H1 (cell line): ENCODE data around the gene HMOX2. TPM values are rescaled to one million over a fixed set of nuclear protein-coding genes. Genes with fewer than 3 reads are reported as not detected.

ENCODE experiments used
- CTCF ChIA-PET: fragments of 300-600 bp; sonication (Branson Sonifier 250); formaldehyde crosslinking; loops from one replicate; lab custom pipeline; 2021; ENCODE audit not compliant: partially characterized antibody; lab: Charles Lee
- POLR2A ChIA-PET: fragments of 300-600 bp; sonication (Branson Sonifier 250); formaldehyde crosslinking; loops from one replicate; lab custom pipeline; 2021; ENCODE audit warnings: inconsistent platforms; ENCODE audit not compliant: partially characterized antibody; lab: Charles Lee
- DNase-seq, 2 experiments: peaks; one replicate each; pipeline versions ENCODE4 v3.0.0 to v3.0.0-alpha.2; 2010 to 2022; ENCODE audit warnings: low spot score in 2 of 2, low read depth in 1 of 2, mixed read lengths in 1 of 2
- FAIRE-seq: peaks from 2 replicates; lab custom pipeline; 2011; peaks lifted over from hg19 to GRCh38; lab: Jason Lieb, UNC
- H2AFZ ChIP-seq: 2 replicates; pipeline ENCODE4 v1.8.1; 2012; ENCODE audit warnings: low read length, inconsistent platforms
- H2AK5ac ChIP-seq: 2 replicates; pipeline ENCODE4 v1.6.1; 2013; ENCODE audit warnings: low read depth, low read length
- H2BK120ac ChIP-seq: replicated peaks from 2 replicates; pipeline ENCODE3; 2013; ENCODE audit warnings: low read depth, low read length, inconsistent platforms
- H2BK12ac ChIP-seq: 2 replicates; pipeline ENCODE4 v1.6.1; 2013; ENCODE audit warnings: low read depth, low read length
- H2BK15ac ChIP-seq: 2 replicates; pipeline ENCODE4 v1.6.1; 2013; ENCODE audit warnings: low read length
- H2BK20ac ChIP-seq: 2 replicates; pipeline ENCODE4 v1.6.1; 2013; ENCODE audit warnings: low read length
- H2BK5ac ChIP-seq: 2 replicates; pipeline ENCODE4 v1.6.1; 2013; ENCODE audit warnings: low read depth, low read length
- H3K14ac ChIP-seq: 2 replicates; pipeline ENCODE4 v1.6.1; 2013; ENCODE audit warnings: inconsistent platforms; ENCODE audit not compliant: insufficient read length
- H3K18ac ChIP-seq: 2 replicates; pipeline ENCODE4 v1.6.1; 2013; ENCODE audit warnings: low read length; ENCODE audit errors: extremely low read depth
- H3K23ac ChIP-seq: 2 replicates; pipeline ENCODE4 v1.6.1; 2013; ENCODE audit warnings: inconsistent platforms; ENCODE audit not compliant: insufficient read length
- H3K23me2 ChIP-seq: 2 replicates; pipeline ENCODE4 v1.6.1; 2013; ENCODE audit warnings: low read depth, low read length
- H3K27ac ChIP-seq: 2 replicates; pipeline ENCODE4 v1.6.1; 2011; ENCODE audit warnings: low read depth, low read length, inconsistent platforms
- H3K27me3 ChIP-seq, 4 experiments: replicated peaks in 1 of 4; 1 replicate in 1 of 4; 2 replicates in 3 of 4; pipeline versions ENCODE4 v1.6.1 to v1.8.1; 2011 to 2013; ENCODE audit warnings: low read length in 3 of 4, mild to moderate bottlenecking in 3 of 4, inconsistent platforms in 2 of 4, mixed read lengths in 2 of 4, moderate library complexity in 1 of 4; ENCODE audit not compliant: control insufficient read depth in 3 of 4, insufficient read depth in 3 of 4; ENCODE audit errors: extremely low read depth in 1 of 4
- H3K36me3 ChIP-seq, 4 experiments: 2 replicates each; pipeline versions ENCODE4 v1.6.1 to v1.8.1; 2011 to 2013; ENCODE audit warnings: mild to moderate bottlenecking in 4 of 4, low read length in 3 of 4, moderate library complexity in 2 of 4, control low read depth in 1 of 4, inconsistent platforms in 1 of 4; ENCODE audit not compliant: insufficient read depth in 4 of 4, control insufficient read depth in 2 of 4
- H3K4ac ChIP-seq: replicated peaks from 2 replicates; pipeline ENCODE3; 2013; ENCODE audit warnings: low read length, low read depth, mixed read lengths, inconsistent platforms; ENCODE audit not compliant: insufficient read length
- H3K4me1 ChIP-seq, 4 experiments: replicated peaks in 1 of 4; 1 replicate in 1 of 4; 2 replicates in 3 of 4; pipeline versions ENCODE4 v1.6.1 to v1.8.1; 2011 to 2013; ENCODE audit warnings: low read length in 3 of 4, inconsistent platforms in 2 of 4, mixed read lengths in 1 of 4; ENCODE audit not compliant: insufficient read depth in 4 of 4, control insufficient read depth in 3 of 4
- H3K4me2 ChIP-seq, 2 experiments: 2 replicates each; pipeline versions ENCODE4 v1.6.1 to v1.8.1; 2011 to 2013; ENCODE audit warnings: low read depth in 2 of 2, low read length in 2 of 2, control low read depth in 1 of 2, inconsistent platforms in 1 of 2, mild to moderate bottlenecking in 1 of 2; ENCODE audit not compliant: insufficient read depth in 1 of 2
- H3K4me3 ChIP-seq, 4 experiments: fragments of 200-600, 300-600 bp in 1 of 4; sonication (generic), shearing (Covaris generic), sonication (Bioruptor Twin) in 1 of 4; 2 replicates each; pipeline versions ENCODE4 v1.5.1 to v1.8.1; 2011 to 2016; ENCODE audit warnings: low read length in 4 of 4, low read depth in 3 of 4, control low read depth in 2 of 4, inconsistent platforms in 2 of 4, mild to moderate bottlenecking in 2 of 4, mixed read lengths in 1 of 4, moderate library complexity in 1 of 4; ENCODE audit not compliant: insufficient read depth in 2 of 4; ENCODE audit errors: extremely low read depth in 1 of 4
- H3K56ac ChIP-seq: replicated peaks from 2 replicates; pipeline ENCODE3; 2013; ENCODE audit warnings: low read depth, mild to moderate bottlenecking, mixed read lengths, low read length, inconsistent platforms; ENCODE audit not compliant: insufficient read length
- H3K79me1 ChIP-seq: 2 replicates; pipeline ENCODE4 v1.6.1; 2013; ENCODE audit warnings: low read depth, low read length, control low read depth
- H3K79me2 ChIP-seq, 2 experiments: 2 replicates each; pipeline versions ENCODE4 v1.6.1 to v1.8.1; 2012 to 2013; ENCODE audit warnings: low read length in 2 of 2, mild to moderate bottlenecking in 2 of 2, inconsistent platforms in 1 of 2; ENCODE audit not compliant: insufficient read depth in 2 of 2, control insufficient read depth in 1 of 2
- H3K9ac ChIP-seq, 4 experiments: replicated peaks in 1 of 4; 1 replicate in 1 of 4; 2 replicates in 3 of 4; pipeline versions ENCODE4 v1.6.1 to v1.8.1; 2011 to 2013; ENCODE audit warnings: low read depth in 3 of 4, low read length in 3 of 4, control low read depth in 2 of 4, mild to moderate bottlenecking in 2 of 4, moderate library complexity in 2 of 4, inconsistent platforms in 1 of 4; ENCODE audit errors: extremely low read depth in 1 of 4
- H3K9me3 ChIP-seq, 2 experiments: 2 replicates each; pipeline versions ENCODE4 v1.6.1 to v1.8.1; 2012 to 2013; ENCODE audit warnings: mild to moderate bottlenecking in 2 of 2, moderate library complexity in 2 of 2, control low read depth in 1 of 2, inconsistent platforms in 1 of 2, low read depth in 1 of 2, low read length in 1 of 2, mixed read lengths in 1 of 2; ENCODE audit not compliant: insufficient read depth in 2 of 2
- H4K20me1 ChIP-seq, 2 experiments: replicated peaks in 1 of 2; 2 replicates each; pipeline versions ENCODE3 to v1.8.1; 2011 to 2013; ENCODE audit warnings: inconsistent platforms in 2 of 2, low read length in 2 of 2, mild to moderate bottlenecking in 1 of 2; ENCODE audit not compliant: insufficient read depth in 2 of 2, control insufficient read depth in 1 of 2
- H4K5ac ChIP-seq: 2 replicates; pipeline ENCODE4 v1.6.1; 2013; ENCODE audit warnings: low read length, low read depth, mixed read lengths, inconsistent platforms; ENCODE audit not compliant: insufficient read length
- H4K8ac ChIP-seq: 2 replicates; pipeline ENCODE4 v1.8.0; 2013; ENCODE audit warnings: mild to moderate bottlenecking, moderate library complexity, low read length, inconsistent platforms; ENCODE audit not compliant: insufficient read depth; ENCODE audit errors: extremely low read depth
- H4K91ac ChIP-seq: replicated peaks from 2 replicates; pipeline ENCODE3; 2013; ENCODE audit warnings: low read length, mixed read lengths, inconsistent platforms; ENCODE audit not compliant: insufficient read length
- BRCA1 ChIP-seq: IDR thresholded peaks from 2 replicates; pipeline ENCODE4 v1.6.1; 2012; ENCODE audit warnings: low read depth, low read length, improper control_type of control experiment
- CHD2 ChIP-seq: IDR thresholded peaks from 2 replicates; pipeline ENCODE4 v1.6.1; 2012; ENCODE audit warnings: low read length, improper control_type of control experiment
- EGR1 ChIP-seq: IDR thresholded peaks from 2 replicates; pipeline ENCODE4 v1.6.1; 2011; ENCODE audit warnings: low read depth, low read length, borderline replicate concordance
- GTF2F1 ChIP-seq: IDR thresholded peaks from 2 replicates; pipeline ENCODE4 v1.6.1; 2012; ENCODE audit warnings: low read depth, low read length, improper control_type of control experiment, borderline replicate concordance
- POLR2AphosphoS5 ChIP-seq: IDR thresholded peaks from 2 replicates; pipeline ENCODE4 v1.6.1; 2011; ENCODE audit warnings: low read depth, low read length
- RFX5 ChIP-seq: IDR thresholded peaks from 2 replicates; pipeline ENCODE4 v1.6.1; 2011; ENCODE audit warnings: low read depth, low read length, improper control_type of control experiment, borderline replicate concordance
- SP1 ChIP-seq: IDR thresholded peaks from 2 replicates; pipeline ENCODE4 v1.6.1; 2011; ENCODE audit warnings: low read depth, low read length
- SP2 ChIP-seq: IDR thresholded peaks from 2 replicates; pipeline ENCODE4 v1.6.1; 2012; ENCODE audit warnings: mild to moderate bottlenecking, low read length, inconsistent platforms
- SRF ChIP-seq: IDR thresholded peaks from 2 replicates; pipeline ENCODE4 v1.6.1; 2011; ENCODE audit warnings: mild to moderate bottlenecking, low read depth, low read length, moderate library complexity
- WGBS, 2 experiments: shearing (Covaris generic) in 1 of 2; methylation state at CpG; one replicate each; pipeline versions ENCODE4 v1.1.6 to v1.1.7; 2013 to 2015; ENCODE audit warnings: low lambda C conversion rate in 2 of 2, mixed read lengths in 2 of 2, inconsistent platforms in 1 of 2, low coverage in 1 of 2, missing lambda C conversion rate in 1 of 2; ENCODE audit not compliant: insufficient replicate concordance in 2 of 2, insufficient coverage in 1 of 2, insufficient read length in 1 of 2; ENCODE audit errors: extremely low coverage in 1 of 2, missing lambda C conversion rate in 1 of 2; 5-methylcytosine and 5-hydroxymethylcytosine counted together
- polyA plus RNA-seq, 7 experiments: library from polyadenylated mRNA; depleted of rRNA in 3 of 7; stranded (reverse) in 5 of 7; unstranded in 2 of 7; fragments of >200 nt in 5 of 7; fragments of 200-250 nt in 2 of 7; gene quantifications; 1 replicate in 5 of 7; 2 replicates in 1 of 7; 4 replicates in 1 of 7; pipeline versions ENCODE4 v1.2.1 to v1.2.3, GENCODE V29; 2011 to 2013; ENCODE audit warnings: missing spikeins in 2 of 7, mixed read lengths in 2 of 7
- total RNA-seq: library from RNA; stranded (reverse); fragmentation: NEBNext Ultra II Directional; extraction: Animal tissue kit (Norgen Biotek cat#: 25700); gene quantifications from 2 replicates; pipeline ENCODE4 v1.2.1, GENCODE V29; 2021

The HMOX2 gene
- total and polyA plus RNA-seq, 2 of the 8 experiments (the other 6 are each of a cell fraction or from before 2014, with no cell fraction given), result 36.5 to 48.4 TPM

- POLR2A ChIA-PET, result interaction anchor here (0.6 to 21.6 kb wide), 5 partner anchors 9 to 358 kb away, joined by 3 to 257 read pairs (median 29); partner anchors contain the start of genes HMOX2 and NMRAL1
- no peak overlapping the region for H3K27ac ChIP-seq
Observed at GRCh38 chr16:4460936-4461249, 15.3 kb upstream of the HMOX2 start.

More at GRCh38 chr16:4460936-4461249, 15.3 kb upstream of the HMOX2 start:
- no peaks in the 10 kb centered on the region; the same call in 1 of the 2 replicates for H3K79me1 ChIP-seq
- peaks cover 0 to 9% (median 3%) of the 10 kb centered on the region in 4 experiments; a peak in 4 of 7 replicates for H3K4me1 ChIP-seq
- H2AK5ac ChIP-seq, result no peak overlapping the region
- H4K5ac ChIP-seq, result no peak overlapping the region
- no peak overlapping the region for H4K8ac ChIP-seq
- H3K56ac ChIP-seq, result no peak overlapping the region
- H3K36me3 ChIP-seq, result peaks cover 8 to 43% (median 19%) of the 10 kb centered on the region in 4 experiments
- H3K9ac ChIP-seq, result no peak overlapping the region
- H2BK15ac ChIP-seq, result no peak overlapping the region
- no peak overlapping the region for H2BK12ac ChIP-seq
- no peak overlapping the region for H2BK20ac ChIP-seq
- H3K27me3 ChIP-seq, result no peaks in the 10 kb centered on the region
- no peak for DNase-seq
- no peaks in the 10 kb centered on the region for H3K9me3 ChIP-seq
- no peak overlapping the region for H4K91ac ChIP-seq
- WGBS, 2 experiments, result 89% methylated on average over 5 of the region's 5 CpGs; no CpG with 5 or more reads in 1 of the 2 experiments
- H3K4ac ChIP-seq, result no peak overlapping the region
- H3K23ac ChIP-seq, result no peak overlapping the region
- FAIRE-seq, result no peak
- H3K79me2 ChIP-seq, result no peaks in the 10 kb centered on the region
- H3K4me3 ChIP-seq, result no peak overlapping the region
- TF ChIP-seq RFX5, result no peak
- TF ChIP-seq EGR1, result no peak
- TF ChIP-seq BRCA1, result no peak
- TF ChIP-seq GTF2F1, result no peak
- TF ChIP-seq POLR2AphosphoS5, result no peak
- TF ChIP-seq SP1, result no peak
- TF ChIP-seq SP2, result no peak
- no peak for TF ChIP-seq CHD2
- TF ChIP-seq SRF, result no peak
- no peak overlapping the region for H3K14ac ChIP-seq
- no peak overlapping the region for H2AFZ ChIP-seq
- H2BK120ac ChIP-seq, result no peak overlapping the region
- H2BK5ac ChIP-seq, result no peak overlapping the region
- H3K4me2 ChIP-seq, result no peak overlapping the region
- CTCF ChIA-PET, result interaction anchor here (1.1 to 1.3 kb wide), 3 partner anchors 17 to 58 kb away, joined by 3 to 5 read pairs (median 3); no protein-coding TSS in a partner anchor
- H3K18ac ChIP-seq, result no peak overlapping the region
- no peaks in the 10 kb centered on the region for H3K23me2 ChIP-seq
- H4K20me1 ChIP-seq, result peaks cover 4 to 16% of the 10 kb centered on the region in 2 experiments
